Right renal pelvis (tissue), 4 donors: ENCODE data around the gene VWCE. TPM values are rescaled to one million over a fixed set of nuclear protein-coding genes. Genes with fewer than 3 reads are reported as not detected.
"Not testable (repeated sequence)": the region's sequence is repeated elsewhere in the genome, so short reads cannot be mapped to it uniquely, and the experiment has no call there.

ENCODE experiments used
- DNase-seq, 4 donors: peaks; one replicate each; pipeline ENCODE4 v3.0.0-alpha.2; 2013; ENCODE audit warnings: low read depth in 4 of 4, low spot score in 3 of 4, missing footprints in 1 of 4
- polyA plus RNA-seq, 4 donors: library from polyadenylated mRNA; unstranded; fragments of 120-200 nt; gene quantifications; one replicate each; pipeline ENCODE4 v1.2.1, GENCODE V29; 2013; ENCODE audit not compliant: insufficient read length in 4 of 4

The VWCE gene
- polyA plus RNA-seq, 4 donors: 1.9 to 2.6 (median 2.2) TPM

- no peak for DNase-seq
These were observed 35.8 kb downstream of the VWCE start for GRCh38 chr11:61259363-61259762.

- DNase-seq: no peak
These were observed 36.6 kb downstream of the VWCE start for GRCh38 chr11:61258546-61258945.

- no peak for DNase-seq
These were observed 38.2 kb downstream of the VWCE start for GRCh38 chr11:61256710-61257482.

GRCh38 chr11:61254403-61255025, 40.6 kb downstream of the VWCE start:
- DNase-seq: peak; percentile 3 to 23 (median 12)

GRCh38 chr11:61252332-61252731, 42.8 kb downstream of the VWCE start:
- not testable (repeated sequence) for DNase-seq

- DNase-seq: not testable (repeated sequence)
These were observed 44.0 kb downstream of the VWCE start for GRCh38 chr11:61250796-61251765.

- not testable (repeated sequence) for DNase-seq
These were observed 45.9 kb downstream of the VWCE start for GRCh38 chr11:61249201-61249600.

GRCh38 chr11:61248071-61248470, 47.0 kb downstream of the VWCE start:
- DNase-seq: not testable (repeated sequence)

- DNase-seq: not testable (repeated sequence)
These were observed 49.7 kb downstream of the VWCE start for GRCh38 chr11:61245284-61245964.

- not testable (repeated sequence) for DNase-seq
These were observed 53.6 kb downstream of the VWCE start for GRCh38 chr11:61241526-61241925.

GRCh38 chr11:61240875-61241274, 54.2 kb downstream of the VWCE start, which contains the start of gene PGA5:
TSS of gene PGA5 (plus strand) at chr11:61241175. CDS start at chr11:61241227, 52 bp downstream.
- DNase-seq: not testable (repeated sequence)

- not testable (repeated sequence) for DNase-seq
These were observed 54.8 kb downstream of the VWCE start for GRCh38 chr11:61240288-61240687.

- not testable (repeated sequence) for DNase-seq
These were observed 58.0 kb downstream of the VWCE start for GRCh38 chr11:61237130-61237529.

- DNase-seq: not testable (repeated sequence)
These were observed 62.5 kb downstream of the VWCE start for GRCh38 chr11:61232548-61233145.

GRCh38 chr11:61231585-61231984, 63.5 kb downstream of the VWCE start:
- not testable (repeated sequence) for DNase-seq

- not testable (repeated sequence) for DNase-seq
These were observed 64.1 kb downstream of the VWCE start for GRCh38 chr11:61231033-61231432.

- not testable (repeated sequence) for DNase-seq
These were observed 65.7 kb downstream of the VWCE start for GRCh38 chr11:61229458-61229857.

- not testable (repeated sequence) for DNase-seq
These were observed 68.5 kb downstream of the VWCE start for GRCh38 chr11:61226457-61227137.

- DNase-seq: not testable (repeated sequence)
These were observed 72.4 kb downstream of the VWCE start for GRCh38 chr11:61222692-61223091.
